HG03095 (cell line): ENCODE results near the gene TSC1.
"Not testable (repeated sequence)": the region's sequence is repeated elsewhere in the genome, so short reads cannot be mapped to it uniquely, and the experiment has no call there.

ENCODE experiments used
- ATAC-seq: cut with Tn5 transposase; IDR thresholded peaks from one replicate; pipeline ENCODE4 v1.9.1; 2021; ENCODE audit warnings: moderate library complexity; ENCODE audit not compliant: unreplicated experiment

TSC1 gene

DNA sequence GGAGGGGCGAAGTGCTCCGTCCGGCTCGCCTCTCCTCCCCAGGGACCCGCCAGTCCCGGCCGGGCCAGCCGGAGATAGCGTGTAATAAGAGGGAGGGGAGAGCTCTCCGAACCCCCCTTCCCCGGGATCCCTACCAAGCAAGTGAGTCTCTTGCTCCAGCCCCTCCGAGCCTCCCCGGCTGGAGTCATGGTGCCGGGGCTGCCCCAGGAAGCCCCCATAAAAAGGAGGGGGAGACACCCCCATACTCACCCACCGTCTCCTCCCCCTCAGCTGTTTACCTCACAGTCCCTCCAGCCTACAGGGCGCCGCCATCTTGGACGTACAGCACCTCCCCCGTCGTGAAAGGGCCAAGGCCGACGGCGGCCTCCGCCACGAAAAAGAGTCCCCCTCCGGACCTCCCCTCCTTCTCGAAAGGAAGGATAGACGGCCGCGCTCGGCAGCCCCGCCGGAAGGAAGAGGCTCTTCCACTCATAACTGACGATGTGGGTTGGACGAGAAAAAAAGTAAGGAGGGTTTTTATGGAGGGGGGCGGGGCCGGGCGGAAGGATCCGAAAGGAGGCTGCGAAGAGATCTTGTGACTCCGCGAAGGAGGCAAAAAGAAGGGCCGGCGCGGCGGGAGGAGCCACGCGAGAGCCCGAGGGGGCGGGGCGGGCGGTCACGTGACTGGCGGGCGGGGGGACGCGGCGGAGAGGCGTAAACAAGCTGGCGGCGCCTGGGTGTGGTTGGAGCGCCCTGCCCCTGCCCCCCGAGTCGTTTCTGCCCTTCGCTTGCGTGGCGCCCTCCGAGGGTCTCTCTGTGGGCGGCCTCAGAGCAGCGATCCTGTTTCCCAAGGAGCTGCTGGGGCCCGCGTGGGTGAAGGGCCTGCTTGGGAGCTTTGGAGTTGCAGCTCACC is at the start of gene TSC1:
Gene TSC1 (minus strand): TSS at position 323 of the 892 bp plus-strand sequence. CDS start 15,744 bp downstream, outside the sequence.
- peak; percentile 53 for ATAC-seq

GRCh38 chr9:132993511-132993939 is 49.1 kb upstream of the TSC1 start:
- ATAC-seq = no peak

DNA sequence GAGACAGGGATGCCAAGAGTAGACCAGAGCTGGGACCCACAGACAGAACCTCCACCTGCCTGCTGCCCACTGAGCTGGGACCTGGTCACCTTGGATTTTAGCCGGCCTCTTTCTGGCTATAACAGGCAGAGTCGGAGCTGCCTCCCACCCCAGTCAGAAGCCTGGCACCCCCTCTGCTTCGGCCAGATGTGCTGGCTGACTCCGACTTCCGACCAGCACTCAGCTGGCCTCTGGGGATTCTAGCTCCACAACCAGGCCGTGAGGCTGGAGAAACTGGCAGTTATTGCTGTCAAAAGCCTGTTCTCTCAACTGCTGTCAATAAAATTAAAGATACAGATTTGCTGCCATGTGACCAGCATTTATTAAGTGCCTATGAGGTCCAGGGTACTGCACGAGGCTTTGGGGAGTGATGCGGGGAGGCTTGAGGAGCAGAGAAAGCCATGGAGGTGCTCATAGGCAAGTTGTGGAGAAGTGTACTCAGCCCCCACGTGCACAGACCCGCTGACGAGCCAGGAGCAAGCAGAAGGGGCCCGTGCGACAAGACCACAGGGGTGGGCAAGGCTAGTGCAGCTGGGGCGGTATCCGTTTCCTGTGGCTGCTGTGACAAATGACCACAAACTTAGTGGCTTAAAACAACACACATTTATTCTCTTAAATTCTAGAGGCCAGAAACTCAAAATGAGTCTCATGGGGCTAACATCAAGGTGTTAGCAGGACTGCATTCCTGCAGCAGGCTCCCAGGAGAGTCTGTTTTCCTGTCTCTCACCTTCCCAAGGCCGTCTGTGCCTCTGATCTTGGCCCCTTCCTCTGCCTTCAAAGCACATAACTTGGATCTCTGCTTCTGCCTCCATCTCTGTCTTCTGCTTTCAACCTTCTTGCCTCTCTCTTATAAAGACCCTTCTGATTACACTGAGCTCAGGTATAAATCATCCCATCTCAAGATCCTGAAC is 47.2 kb upstream of the TSC1 start:
- ATAC-seq = no peak

GRCh38 chr9:132990781-132991180 is 46.4 kb upstream of the TSC1 start:
- ATAC-seq = no peak

DNA sequence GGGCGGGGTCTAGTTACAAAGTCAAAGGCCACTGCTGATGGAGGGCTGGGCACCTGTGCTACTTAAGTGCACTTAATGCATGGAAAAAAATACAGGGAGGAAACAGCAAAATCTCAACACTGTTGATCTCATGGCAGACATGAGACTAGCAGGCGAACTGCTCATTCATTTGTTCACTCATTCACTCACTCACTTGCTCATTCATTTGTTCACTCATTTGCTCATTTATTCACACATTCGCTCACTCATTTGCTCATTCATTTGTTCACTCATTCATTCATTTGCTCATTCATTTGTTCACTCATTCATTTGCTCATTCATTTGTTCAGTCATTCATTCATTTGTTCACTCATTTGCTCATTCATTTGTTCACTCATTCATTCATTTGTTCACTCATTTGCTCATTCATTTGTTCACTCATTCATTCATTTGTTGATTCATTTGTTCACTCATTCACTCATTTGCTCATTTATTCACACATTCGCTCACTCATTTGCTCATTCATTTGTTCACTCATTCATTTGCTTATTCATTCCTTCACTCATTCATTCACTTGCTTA is 45.7 kb upstream of the TSC1 start:
- ATAC-seq = not testable (repeated sequence)

GRCh38 chr9:132989414-132989996 is 45.1 kb upstream of the TSC1 start:
- ATAC-seq = no peak

- no peak for ATAC-seq
Observed at GRCh38 chr9:132989014-132989310, 44.5 kb upstream of the TSC1 start.

DNA sequence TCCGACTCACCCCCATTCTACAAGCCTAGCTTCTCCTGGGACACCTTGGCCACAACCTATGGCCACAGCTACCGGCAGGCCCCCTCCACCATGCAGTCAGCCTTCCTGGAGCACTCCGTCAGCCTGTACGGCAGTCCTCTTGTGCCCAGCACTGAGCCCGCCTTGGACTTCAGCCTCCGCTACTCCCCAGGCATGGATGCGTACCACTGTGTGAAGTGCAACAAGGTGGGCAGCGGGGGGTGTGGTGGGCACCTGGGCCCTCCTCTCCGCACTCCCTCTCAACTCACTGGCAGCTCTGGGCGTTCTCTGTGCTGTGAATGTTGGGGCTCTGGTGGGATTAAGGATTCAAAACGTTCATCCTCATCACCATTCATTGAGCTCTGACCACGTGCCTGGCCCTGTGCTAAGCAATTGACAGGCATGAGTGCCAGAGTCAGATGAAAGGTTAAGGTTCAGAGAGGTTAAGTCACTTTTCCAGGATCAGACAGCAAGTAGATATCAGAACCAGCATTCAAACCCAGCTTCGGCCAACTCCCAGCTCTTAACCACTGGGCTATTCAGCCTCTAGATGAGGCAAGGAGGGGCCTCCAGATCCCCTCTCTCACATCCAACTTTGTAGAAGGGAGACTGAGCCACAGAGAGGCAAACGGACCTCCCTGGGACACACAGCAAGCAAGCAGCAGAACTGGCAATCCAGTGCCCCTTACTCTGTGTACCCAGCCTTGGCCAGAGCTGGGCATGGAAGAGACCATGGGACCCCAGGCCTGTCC is 44.0 kb upstream of the TSC1 start:
- no peak for ATAC-seq

- no peak for ATAC-seq
Observed at GRCh38 chr9:132986640-132987620, 42.5 kb upstream of the TSC1 start.

DNA sequence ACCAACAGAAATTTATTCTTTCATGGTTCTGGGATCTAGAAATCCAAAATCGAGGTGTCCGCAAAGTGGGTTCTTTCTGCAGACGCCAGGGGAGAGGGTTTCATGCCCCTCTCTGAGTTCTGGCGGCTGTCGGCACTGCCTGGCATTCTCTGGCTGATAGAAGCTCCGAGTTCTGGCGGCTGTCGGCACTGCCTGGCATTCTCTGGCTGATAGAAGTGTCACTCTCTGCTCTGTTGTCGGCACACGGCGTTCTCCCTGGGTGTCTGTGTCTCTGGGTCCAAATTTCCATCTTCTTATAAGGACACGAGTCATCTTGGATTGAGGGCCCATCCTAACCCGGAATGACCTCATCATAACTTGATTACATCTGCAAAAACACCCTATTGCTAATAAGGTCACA is 41.7 kb upstream of the TSC1 start:
- no peak for ATAC-seq

GRCh38 chr9:132985489-132985888 is 41.1 kb upstream of the TSC1 start:
- ATAC-seq = no peak

DNA sequence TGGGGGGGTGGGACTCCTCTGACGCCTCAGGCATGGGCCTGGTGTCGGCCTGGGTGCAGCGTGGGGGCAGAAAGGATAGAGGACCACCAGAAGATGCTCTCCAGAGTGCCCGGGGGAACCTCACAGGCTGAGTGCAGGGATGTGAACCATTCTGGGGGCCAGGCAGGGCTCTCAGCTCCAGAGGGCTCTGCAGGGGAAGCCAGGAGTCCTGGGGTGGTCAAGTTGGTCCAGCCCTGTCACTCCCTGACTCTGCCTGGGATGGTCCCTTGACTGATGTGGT is 40.6 kb upstream of the TSC1 start:
- ATAC-seq = no peak

GRCh38 chr9:132984202-132985070 is 40.0 kb upstream of the TSC1 start:
- no peak for ATAC-seq

GRCh38 chr9:132983491-132984201 is 39.2 kb upstream of the TSC1 start:
- ATAC-seq = no peak

GRCh38 chr9:132982458-132982857 is 38.0 kb upstream of the TSC1 start:
- no peak for ATAC-seq

- ATAC-seq = no peak
Observed at GRCh38 chr9:132980157-132980556, 35.7 kb upstream of the TSC1 start.

DNA sequence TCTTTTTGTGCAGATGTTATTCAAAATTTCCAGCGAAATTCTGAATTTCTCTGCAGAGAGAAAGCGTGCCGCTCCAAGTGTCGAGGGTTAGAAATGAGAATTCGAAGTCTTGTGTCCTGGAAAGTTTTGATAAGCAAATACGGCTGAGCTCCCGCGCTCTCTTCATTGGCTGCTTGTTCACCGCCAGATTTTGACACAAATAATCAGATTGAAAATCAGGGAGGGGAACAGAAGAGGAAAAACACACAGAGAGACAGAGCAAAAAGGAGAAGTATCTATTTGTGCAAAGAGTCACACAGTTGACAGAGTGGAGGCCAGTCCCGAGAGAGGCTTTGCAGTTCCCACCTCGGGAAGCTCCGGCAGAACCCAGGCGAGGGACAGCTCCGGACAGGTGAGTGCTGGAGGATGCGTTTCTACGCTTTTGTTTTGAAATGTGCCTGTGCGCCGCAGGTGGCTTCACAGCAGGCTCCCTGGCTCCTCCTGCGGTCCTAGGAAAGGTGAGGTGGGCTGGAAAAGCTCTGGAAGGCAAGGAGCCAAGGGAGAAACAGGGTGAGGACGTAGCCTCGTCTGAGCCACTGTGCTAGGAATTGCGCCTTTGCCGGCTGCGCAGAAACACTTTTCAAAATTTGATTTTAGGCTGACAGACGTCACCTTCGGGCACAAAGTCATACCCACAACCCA is 34.2 kb upstream of the TSC1 start, which contains the start of gene GFI1B:
Gene GFI1B (plus strand): TSS at position 244 of the 681 bp plus-strand sequence. CDS start 7,985 bp downstream, outside the sequence.
- ATAC-seq = no peak
